Measurements from ENCODE around the gene ULK2.

ULK2 gene

GRCh38 chr17:19867329-19868078, at the start of gene ULK2:
Gene ULK2, minus strand, starts transcription at chr17:19867936. Its CDS starts 519 bp downstream, at chr17:19867417.
- TF ChIP-seq YY1 (IDR thresholded peaks at IDR 0.05; ENCODE audit: low read depth) (peak; percentile 47; the same call in 1 of the 2 replicates), FOXM1 (IDR thresholded peaks at IDR 0.05; ENCODE audit: borderline replicate concordance, low read depth) (no peak), CEBPB (IDR thresholded peaks at IDR 0.05) (no peak), RAD21 (IDR thresholded peaks at IDR 0.05; ENCODE audit: low read depth) (no peak; the same call in 1 of the 2 replicates), ZBTB7A (IDR thresholded peaks at IDR 0.05; ENCODE audit: low read depth) (no peak; the same call in 1 of the 2 replicates), TAF1 (IDR thresholded peaks at IDR 0.05; ENCODE audit: low read depth) (peak; percentile 77), EP300 (IDR thresholded peaks at IDR 0.05; ENCODE audit: borderline replicate concordance) (peak; percentile 50; the same call in 1 of the 2 replicates), NFIC (IDR thresholded peaks at IDR 0.05) (peak; percentile 28; the same call in 1 of the 2 replicates), TCF12 (IDR thresholded peaks at IDR 0.05; ENCODE audit: low read depth) (no peak; the same call in 1 of the 2 replicates), EGR1 (IDR thresholded peaks at IDR 0.05) (no peak), USF1 (IDR thresholded peaks at IDR 0.05) (no peak), REST (IDR thresholded peaks at IDR 0.05; ENCODE audit: low read depth) (no peak), MAX (IDR thresholded peaks at IDR 0.05) (peak; percentile 92), TEAD4 (IDR thresholded peaks at IDR 0.05) (peak; percentile 38; the same call in 1 of the 2 replicates), CREB1 (IDR thresholded peaks at IDR 0.05; ENCODE audit: low read depth) (no peak)

- no peak for TF ChIP-seq REST (IDR thresholded peaks at IDR 0.05; ENCODE audit: low read depth)
- TF ChIP-seq CEBPB (IDR thresholded peaks at IDR 0.05) = no peak
- TF ChIP-seq NFIC (IDR thresholded peaks at IDR 0.05) = no peak
- TF ChIP-seq CREB1 (IDR thresholded peaks at IDR 0.05; ENCODE audit: low read depth) = no peak
- TF ChIP-seq TAF1 (IDR thresholded peaks at IDR 0.05; ENCODE audit: low read depth) = no peak
- no peak for TF ChIP-seq RAD21 (IDR thresholded peaks at IDR 0.05; ENCODE audit: low read depth)
- TF ChIP-seq TCF12 (IDR thresholded peaks at IDR 0.05; ENCODE audit: low read depth) = no peak
- no peak for TF ChIP-seq TEAD4 (IDR thresholded peaks at IDR 0.05)
- TF ChIP-seq FOXM1 (IDR thresholded peaks at IDR 0.05; ENCODE audit: borderline replicate concordance, low read depth) = no peak
- TF ChIP-seq YY1 (IDR thresholded peaks at IDR 0.05; ENCODE audit: low read depth) = no peak
- TF ChIP-seq MAX (IDR thresholded peaks at IDR 0.05) = no peak
- TF ChIP-seq USF1 (IDR thresholded peaks at IDR 0.05) = no peak
- no peak for TF ChIP-seq EP300 (IDR thresholded peaks at IDR 0.05; ENCODE audit: borderline replicate concordance)
- no peak for TF ChIP-seq ZBTB7A (IDR thresholded peaks at IDR 0.05; ENCODE audit: low read depth)
- no peak for TF ChIP-seq EGR1 (IDR thresholded peaks at IDR 0.05)
Observed at GRCh38 chr17:19915245-19915978, 47.7 kb upstream of the ULK2 start.

- TF ChIP-seq FOXM1 (IDR thresholded peaks at IDR 0.05; ENCODE audit: borderline replicate concordance, low read depth) (no peak), NFIC (IDR thresholded peaks at IDR 0.05) (no peak), CEBPB (IDR thresholded peaks at IDR 0.05) (no peak), TEAD4 (IDR thresholded peaks at IDR 0.05) (no peak), EP300 (IDR thresholded peaks at IDR 0.05; ENCODE audit: borderline replicate concordance) (no peak), MAX (IDR thresholded peaks at IDR 0.05) (no peak)
Observed at GRCh38 chr17:19911033-19911432, 43.3 kb upstream of the ULK2 start.

GRCh38 chr17:19909139-19909538, 41.4 kb upstream of the ULK2 start:
- no peak for TF ChIP-seq TEAD4 (IDR thresholded peaks at IDR 0.05)
- TF ChIP-seq TAF1 (IDR thresholded peaks at IDR 0.05; ENCODE audit: low read depth) = no peak
- TF ChIP-seq USF1 (IDR thresholded peaks at IDR 0.05) = no peak
- no peak for TF ChIP-seq REST (IDR thresholded peaks at IDR 0.05; ENCODE audit: low read depth)
- no peak for TF ChIP-seq MAX (IDR thresholded peaks at IDR 0.05)
- TF ChIP-seq EGR1 (IDR thresholded peaks at IDR 0.05) = no peak
- TF ChIP-seq YY1 (IDR thresholded peaks at IDR 0.05; ENCODE audit: low read depth) = no peak
- TF ChIP-seq ZBTB7A (IDR thresholded peaks at IDR 0.05; ENCODE audit: low read depth) = no peak
- TF ChIP-seq FOXM1 (IDR thresholded peaks at IDR 0.05; ENCODE audit: borderline replicate concordance, low read depth) = no peak
- no peak for TF ChIP-seq TCF12 (IDR thresholded peaks at IDR 0.05; ENCODE audit: low read depth)
- no peak for TF ChIP-seq RAD21 (IDR thresholded peaks at IDR 0.05; ENCODE audit: low read depth)
- TF ChIP-seq EP300 (IDR thresholded peaks at IDR 0.05; ENCODE audit: borderline replicate concordance) = no peak
- no peak for TF ChIP-seq CREB1 (IDR thresholded peaks at IDR 0.05; ENCODE audit: low read depth)
- no peak for TF ChIP-seq CEBPB (IDR thresholded peaks at IDR 0.05)
- TF ChIP-seq NFIC (IDR thresholded peaks at IDR 0.05) = no peak

Measured in Ishikawa (cell line).